ENCODE data around the gene HPSE. TPM values are rescaled to one million over a fixed set of nuclear protein-coding genes. Genes with fewer than 3 reads are reported as not detected.
"Not testable (repeated sequence)": the region's sequence is repeated elsewhere in the genome, so short reads cannot be mapped to it uniquely, and the experiment has no call there.

The HPSE gene
- total RNA-seq, 2 experiments from 2014 or later = 6.5 to 7.8 TPM

- DNase-seq = no peak
- Mint-ChIP-seq H3K9me3 (peaks cover 5% of the 10 kb centered on the region), H3K27ac (peak overlapping the region; percentile 81), H3K4me3 (peak overlapping the region; percentile 25), H3K4me1 (peaks cover 23% of the 10 kb centered on the region), H3K27me3 (no peaks in the 10 kb centered on the region), H3K36me3 (no peaks in the 10 kb centered on the region)
Measured at GRCh38 chr4:83356899-83357661, 22.4 kb upstream of the HPSE start.

DNA sequence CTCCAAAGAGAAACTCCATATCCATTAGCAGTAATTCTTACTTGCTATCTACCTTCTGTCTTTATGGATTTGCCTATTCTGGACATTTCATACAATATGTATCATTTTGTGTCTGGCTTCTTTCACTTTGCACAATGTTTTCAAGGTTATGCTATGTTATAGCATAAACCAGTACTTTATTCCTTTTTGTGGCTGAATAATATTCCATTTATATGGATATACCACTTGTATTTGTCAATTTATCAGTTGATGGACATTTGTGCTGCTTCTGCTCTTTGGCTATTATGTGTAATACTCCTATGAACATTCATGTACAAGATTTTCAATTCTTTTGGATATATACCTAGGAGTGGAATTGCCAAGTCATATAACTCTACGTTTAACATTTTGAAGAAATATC lies 18.9 kb upstream of the HPSE start:
- no peaks in the 10 kb centered on the region for H3K27me3 Mint-ChIP-seq

DNA sequence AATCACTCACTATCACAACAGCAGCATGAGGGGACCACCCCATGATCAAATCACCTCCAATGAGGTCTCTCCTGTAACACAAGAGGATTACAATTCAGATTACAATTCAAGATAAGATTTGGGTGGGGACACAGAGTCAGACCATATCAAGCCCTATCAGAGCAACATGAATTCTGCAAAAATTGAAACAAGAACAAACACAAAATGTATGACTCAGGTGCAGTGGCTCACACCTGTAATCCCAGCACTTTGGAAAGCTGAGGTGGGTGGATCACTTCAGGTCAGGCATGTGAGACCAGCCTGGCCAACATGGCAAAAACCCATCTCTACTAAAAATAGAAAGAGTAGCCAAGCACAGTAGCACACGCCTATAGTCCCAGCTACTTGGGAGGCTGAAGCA lies 13.4 kb upstream of the HPSE start:
- Mint-ChIP-seq H3K27ac (no peak overlapping the region), H3K4me1 (peaks cover 17% of the 10 kb centered on the region), H3K27me3 (peaks cover 7% of the 10 kb centered on the region), H3K36me3 (peaks cover 9% of the 10 kb centered on the region), H3K4me3 (no peak overlapping the region), H3K9me3 (peaks cover 19% of the 10 kb centered on the region)
- DNase-seq = no peak

More for the DNA sequence above, 18.9 kb upstream of the HPSE start:
- Mint-ChIP-seq H3K4me3 (no peak overlapping the region), H3K27ac (no peak overlapping the region), H3K9me3 (peaks cover 14% of the 10 kb centered on the region), H3K4me1 (peaks cover 34% of the 10 kb centered on the region), H3K36me3 (peaks cover 8% of the 10 kb centered on the region)
- DNase-seq = no peak

- Mint-ChIP-seq H3K9me3 (peaks cover 21% of the 10 kb centered on the region), H3K27me3 (peaks cover 25% of the 10 kb centered on the region), H3K4me1 (peaks cover 24% of the 10 kb centered on the region), H3K4me3 (no peak overlapping the region), H3K36me3 (peaks cover 15% of the 10 kb centered on the region), H3K27ac (peak overlapping the region; percentile 7)
- DNase-seq = no peak
Measured at GRCh38 chr4:83342476-83342875, 7.8 kb upstream of the HPSE start.

DNA sequence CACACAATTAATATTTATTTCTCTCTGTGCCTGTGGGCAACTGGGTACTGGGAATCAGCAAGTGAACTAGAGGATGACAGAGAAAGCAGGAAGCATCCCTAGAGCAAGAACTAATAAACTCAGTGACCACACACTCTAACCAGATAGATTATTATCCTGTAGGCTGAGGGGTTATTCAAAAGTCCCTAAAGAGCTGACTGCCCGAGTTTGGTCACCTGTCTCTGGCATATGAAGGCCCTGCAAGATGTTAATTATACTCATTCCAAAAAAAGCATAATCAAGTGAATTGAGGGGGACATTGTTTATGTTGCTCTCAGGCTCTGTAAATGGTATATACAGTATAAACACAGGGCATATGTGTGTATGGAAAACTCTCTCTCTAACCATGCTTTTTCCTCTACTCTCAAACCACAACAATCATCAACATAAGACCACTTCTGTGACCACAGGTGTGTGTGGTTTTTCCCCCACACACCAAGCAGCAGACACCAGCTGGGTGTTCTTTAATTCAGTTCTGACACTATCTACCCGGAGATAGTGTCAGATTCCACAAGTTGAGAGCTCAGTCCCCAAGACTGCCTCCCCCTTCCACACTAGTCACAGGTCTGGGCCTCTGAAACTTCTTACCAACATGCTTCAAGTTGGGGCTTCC lies 6.2 kb upstream of the HPSE start:
- H3K4me3 Mint-ChIP-seq = peak overlapping the region; percentile 47
- peak overlapping the region; percentile 86 for H3K27ac Mint-ChIP-seq
- peaks cover 25% of the 10 kb centered on the region for H3K27me3 Mint-ChIP-seq

DNA sequence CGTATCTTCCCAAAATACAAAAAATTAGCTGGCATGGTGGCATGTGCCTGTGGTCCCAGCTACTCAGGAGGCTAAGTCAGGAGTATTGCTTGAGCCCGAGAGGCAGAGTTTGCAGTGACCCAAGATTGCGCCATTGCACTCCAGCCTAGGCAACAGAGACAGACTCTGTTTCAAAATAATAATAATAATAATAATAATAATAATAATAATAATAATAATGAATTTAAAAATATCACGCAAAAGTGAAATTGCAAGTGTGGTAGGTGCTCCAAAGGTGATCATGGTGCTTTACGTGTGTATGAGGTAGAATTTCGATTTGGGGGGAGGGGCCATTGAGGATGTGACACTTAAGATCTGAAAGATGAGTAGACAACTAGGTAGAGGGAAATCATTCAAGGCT lies 4.9 kb upstream of the HPSE start:
- H3K36me3 Mint-ChIP-seq = peaks cover 15% of the 10 kb centered on the region
- H3K4me3 Mint-ChIP-seq = no peak overlapping the region
- peaks cover 15% of the 10 kb centered on the region for H3K9me3 Mint-ChIP-seq
- DNase-seq = no peak
- H3K27ac Mint-ChIP-seq = no peak overlapping the region
- peaks cover 30% of the 10 kb centered on the region for H3K27me3 Mint-ChIP-seq
- peaks cover 29% of the 10 kb centered on the region for H3K4me1 Mint-ChIP-seq

More for the DNA sequence above, 6.2 kb upstream of the HPSE start:
- DNase-seq = peak; percentile 73
- peaks cover 15% of the 10 kb centered on the region for H3K36me3 Mint-ChIP-seq
- H3K4me1 Mint-ChIP-seq = peaks cover 24% of the 10 kb centered on the region
- peaks cover 15% of the 10 kb centered on the region for H3K9me3 Mint-ChIP-seq

DNA sequence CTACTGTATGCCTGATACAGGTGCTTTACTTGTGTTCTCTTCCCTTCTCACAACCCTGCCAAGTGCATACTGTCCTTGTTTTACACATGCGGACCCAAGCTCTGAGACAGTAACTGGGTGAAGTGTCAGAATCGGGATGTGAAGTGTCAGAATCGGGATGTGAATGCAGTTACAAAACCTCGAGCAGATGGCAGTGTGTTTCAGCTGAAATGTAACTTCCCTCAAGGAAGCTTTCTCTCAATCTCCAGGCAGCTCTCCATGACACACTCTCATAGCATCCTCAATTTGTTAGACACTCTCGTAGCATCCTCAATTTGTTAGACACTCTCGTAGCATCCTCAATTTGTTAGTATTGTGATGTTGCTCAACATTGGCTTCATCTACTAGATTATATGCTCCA lies 1.1 kb upstream of the HPSE start:
- no peak for DNase-seq
- Mint-ChIP-seq H3K27ac (no peak overlapping the region), H3K27me3 (peaks cover 13% of the 10 kb centered on the region), H3K9me3 (peaks cover 7% of the 10 kb centered on the region), H3K4me3 (peak overlapping the region; percentile 86), H3K36me3 (peaks cover 5% of the 10 kb centered on the region), H3K4me1 (peaks cover 28% of the 10 kb centered on the region)

DNA sequence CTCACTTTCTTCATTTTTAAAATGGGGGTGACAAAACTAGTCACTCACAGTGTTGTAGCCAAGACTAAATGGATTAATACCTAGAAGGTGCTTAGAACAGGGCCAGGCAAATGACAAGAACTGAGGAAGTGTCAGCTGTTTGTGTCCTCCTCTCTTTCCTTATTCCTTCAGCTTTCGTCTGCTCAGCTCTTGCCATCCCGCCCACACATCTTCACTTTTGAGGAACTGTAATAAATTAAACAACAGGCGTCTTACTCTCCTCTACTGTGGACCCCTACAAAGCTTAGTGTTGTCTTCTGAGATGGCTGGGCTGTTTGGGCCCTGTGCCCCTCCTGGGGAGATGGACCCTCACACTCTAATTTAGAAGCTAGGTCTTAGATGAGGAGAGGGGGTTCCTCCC lies 2.7 kb downstream of the HPSE start:
- no peaks in the 10 kb centered on the region for H3K9me3 Mint-ChIP-seq
- H3K36me3 Mint-ChIP-seq = peaks cover 4% of the 10 kb centered on the region
- no peak overlapping the region for H3K4me3 Mint-ChIP-seq
- peaks cover 5% of the 10 kb centered on the region for H3K27me3 Mint-ChIP-seq
- no peak overlapping the region for H3K27ac Mint-ChIP-seq
- peaks cover 24% of the 10 kb centered on the region for H3K4me1 Mint-ChIP-seq
- no peak for DNase-seq

DNA sequence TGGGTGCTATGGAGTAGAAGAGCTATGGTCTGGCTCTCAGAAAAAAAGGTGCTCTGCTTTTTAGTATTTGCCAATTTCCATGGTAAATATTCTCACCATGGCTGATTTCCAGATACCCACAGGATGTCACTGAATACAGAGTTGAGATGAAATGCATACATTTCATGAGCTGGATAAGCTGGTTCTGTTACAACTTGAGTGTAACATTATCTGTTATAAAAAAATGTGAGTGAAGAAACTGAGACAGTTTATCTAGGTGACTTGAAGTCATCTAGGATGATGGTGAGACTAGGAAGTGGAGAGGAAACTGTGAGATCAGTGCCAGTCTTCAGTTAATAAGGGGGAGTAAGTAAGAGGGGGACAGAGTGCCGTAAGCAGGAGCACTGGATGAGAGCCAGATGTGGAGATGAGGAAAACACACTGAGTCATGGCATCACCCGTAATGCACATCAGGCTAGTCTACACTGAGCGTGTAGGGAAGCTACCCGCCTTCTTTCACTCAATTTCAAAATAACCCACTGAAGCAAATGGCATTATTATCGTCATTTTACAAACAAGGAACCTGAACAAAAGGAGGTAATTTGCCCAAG lies 5.0 kb downstream of the HPSE start:
- Mint-ChIP-seq H3K27me3 (no peaks in the 10 kb centered on the region), H3K9me3 (no peaks in the 10 kb centered on the region), H3K36me3 (peaks cover 4% of the 10 kb centered on the region), H3K27ac (no peak overlapping the region), H3K4me3 (no peak overlapping the region), H3K4me1 (peaks cover 19% of the 10 kb centered on the region)
- no peak for DNase-seq

- Mint-ChIP-seq H3K4me3 (no peak overlapping the region), H3K27me3 (no peaks in the 10 kb centered on the region), H3K9me3 (no peaks in the 10 kb centered on the region), H3K36me3 (peaks cover 4% of the 10 kb centered on the region), H3K4me1 (peaks cover 10% of the 10 kb centered on the region), H3K27ac (no peak overlapping the region)
- DNase-seq = no peak
Measured at GRCh38 chr4:83328521-83329187, 6.0 kb downstream of the HPSE start.

GRCh38 chr4:83326546-83326945 lies 8.1 kb downstream of the HPSE start:
- Mint-ChIP-seq H3K4me3 (no peak overlapping the region), H3K27ac (no peak overlapping the region), H3K27me3 (no peaks in the 10 kb centered on the region), H3K36me3 (peaks cover 6% of the 10 kb centered on the region), H3K4me1 (peaks cover 2% of the 10 kb centered on the region), H3K9me3 (no peaks in the 10 kb centered on the region)
- no peak for DNase-seq

GRCh38 chr4:83325306-83325705 lies 9.3 kb downstream of the HPSE start:
- H3K4me3 Mint-ChIP-seq, H3K9me3 Mint-ChIP-seq, H3K27ac Mint-ChIP-seq, H3K4me1 Mint-ChIP-seq, H3K27me3 Mint-ChIP-seq, DNase-seq: not testable (repeated sequence)
- peaks cover 10% of the 10 kb centered on the region for H3K36me3 Mint-ChIP-seq

DNA sequence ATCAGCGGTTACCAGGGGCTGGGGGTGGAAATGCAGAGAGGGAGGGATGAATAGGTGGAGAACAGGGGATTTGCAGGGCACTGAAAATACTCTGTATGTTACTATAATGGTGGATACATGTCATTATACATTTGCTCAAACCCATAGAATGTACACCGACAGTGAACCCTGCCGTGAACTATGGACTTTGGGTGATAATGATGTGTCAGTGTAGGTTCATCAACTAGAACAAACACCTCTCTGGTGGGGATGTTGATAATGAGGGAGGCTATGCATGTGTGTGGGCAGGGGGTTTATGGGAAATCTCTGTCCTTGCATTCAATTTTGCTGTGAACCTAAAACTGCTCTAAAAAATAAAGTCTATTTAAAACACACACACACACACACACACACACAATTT lies 11.5 kb downstream of the HPSE start:
- H3K27me3 Mint-ChIP-seq = no peaks in the 10 kb centered on the region
- H3K36me3 Mint-ChIP-seq = peaks cover 17% of the 10 kb centered on the region
- no peak overlapping the region for H3K4me3 Mint-ChIP-seq
- no peak overlapping the region for H3K27ac Mint-ChIP-seq
- H3K4me1 Mint-ChIP-seq = peaks cover 6% of the 10 kb centered on the region
- no peak for DNase-seq
- H3K9me3 Mint-ChIP-seq = no peaks in the 10 kb centered on the region

- peaks cover 21% of the 10 kb centered on the region for H3K36me3 Mint-ChIP-seq
- H3K4me3 Mint-ChIP-seq = no peak overlapping the region
- H3K4me1 Mint-ChIP-seq = peaks cover 6% of the 10 kb centered on the region
- no peaks in the 10 kb centered on the region for H3K9me3 Mint-ChIP-seq
- DNase-seq = peak; percentile 10
- no peak overlapping the region for H3K27ac Mint-ChIP-seq
- H3K27me3 Mint-ChIP-seq = no peaks in the 10 kb centered on the region
Measured at GRCh38 chr4:83320548-83320947, 14.1 kb downstream of the HPSE start.

GRCh38 chr4:83318666-83319065 lies 16.0 kb downstream of the HPSE start:
- H3K9me3 Mint-ChIP-seq = no peaks in the 10 kb centered on the region
- H3K27me3 Mint-ChIP-seq = no peaks in the 10 kb centered on the region
- no peak for DNase-seq
- H3K4me3 Mint-ChIP-seq = no peak overlapping the region
- peaks cover 6% of the 10 kb centered on the region for H3K4me1 Mint-ChIP-seq
- H3K36me3 Mint-ChIP-seq = peaks cover 21% of the 10 kb centered on the region
- no peak overlapping the region for H3K27ac Mint-ChIP-seq

Measured in activated naive CD8-positive, alpha-beta T cell treated with anti-CD3 and anti-CD28 coated beads for 36 hours (primary cell).